Fibroblast of lung (primary cell): ENCODE results near the gene NOCT.

Source experiments
- EZH2 ChIP-seq: IDR thresholded peaks from 2 replicates; pipeline ENCODE4 v1.5.1; 2012; ENCODE audit warnings: low read length, control low read depth, mild to moderate bottlenecking; ENCODE audit errors: missing control alignments
- TF ChIP-seq, protein P1 (sequence below), 2 donors: IDR thresholded peaks in 1 of 2; conservative IDR thresholded peaks in 1 of 2; 1 replicate in 1 of 2; 2 replicates in 1 of 2; pipeline ENCODE4 v1.5.1; 2011 to 2012; ENCODE audit warnings: low read length in 2 of 2, control low read depth in 1 of 2, inconsistent platforms in 1 of 2, low read depth in 1 of 2, mild to moderate bottlenecking in 1 of 2

DNA sequence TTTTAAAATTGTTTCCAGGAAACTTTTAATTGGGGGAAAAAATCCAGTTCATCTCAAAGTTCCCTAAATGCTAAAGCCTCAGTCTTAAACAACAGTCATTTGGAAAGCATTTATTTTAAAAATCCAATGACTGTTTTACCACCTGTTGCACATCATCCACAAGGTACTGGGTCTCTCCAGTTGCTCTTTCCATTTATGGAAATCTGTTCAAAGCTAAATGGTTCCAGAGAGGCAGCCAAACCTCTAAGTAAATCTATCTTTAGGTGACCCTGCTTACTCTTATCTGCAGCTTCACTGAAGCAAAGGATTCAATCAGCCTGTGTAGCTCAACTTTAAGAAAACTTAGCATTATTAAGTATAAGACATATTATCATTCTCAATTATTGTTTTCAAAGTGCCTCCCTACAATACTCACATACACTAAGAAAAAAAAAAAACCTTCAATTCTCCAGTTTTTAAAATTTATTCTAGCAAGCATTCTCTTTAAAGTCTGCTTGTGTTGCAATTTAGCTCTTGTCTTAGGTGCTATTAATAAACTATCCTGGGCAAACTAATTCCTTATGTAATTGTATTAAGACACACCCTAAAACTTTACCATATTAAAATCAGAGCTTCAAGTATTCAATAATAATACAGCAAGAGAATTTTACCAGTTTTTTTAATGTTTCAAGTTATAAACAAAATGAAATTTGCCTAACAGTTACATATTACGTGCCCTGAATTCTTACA is 60.6 kb downstream of the NOCT start:
- TF ChIP-seq, protein P1, sequence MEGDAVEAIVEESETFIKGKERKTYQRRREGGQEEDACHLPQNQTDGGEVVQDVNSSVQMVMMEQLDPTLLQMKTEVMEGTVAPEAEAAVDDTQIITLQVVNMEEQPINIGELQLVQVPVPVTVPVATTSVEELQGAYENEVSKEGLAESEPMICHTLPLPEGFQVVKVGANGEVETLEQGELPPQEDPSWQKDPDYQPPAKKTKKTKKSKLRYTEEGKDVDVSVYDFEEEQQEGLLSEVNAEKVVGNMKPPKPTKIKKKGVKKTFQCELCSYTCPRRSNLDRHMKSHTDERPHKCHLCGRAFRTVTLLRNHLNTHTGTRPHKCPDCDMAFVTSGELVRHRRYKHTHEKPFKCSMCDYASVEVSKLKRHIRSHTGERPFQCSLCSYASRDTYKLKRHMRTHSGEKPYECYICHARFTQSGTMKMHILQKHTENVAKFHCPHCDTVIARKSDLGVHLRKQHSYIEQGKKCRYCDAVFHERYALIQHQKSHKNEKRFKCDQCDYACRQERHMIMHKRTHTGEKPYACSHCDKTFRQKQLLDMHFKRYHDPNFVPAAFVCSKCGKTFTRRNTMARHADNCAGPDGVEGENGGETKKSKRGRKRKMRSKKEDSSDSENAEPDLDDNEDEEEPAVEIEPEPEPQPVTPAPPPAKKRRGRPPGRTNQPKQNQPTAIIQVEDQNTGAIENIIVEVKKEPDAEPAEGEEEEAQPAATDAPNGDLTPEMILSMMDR (conservative IDR thresholded peaks at IDR 0.05 in 1 of 2, IDR thresholded peaks at IDR 0.05 in 1 of 2; ENCODE audit: low read depth in 1 of 2, low read length in 2 of 2): no peak
- TF ChIP-seq EZH2: no peak
